NCI-H748 treated with DMSO at 0.1 percent for 48 hours (cell line): ENCODE measurements around the gene TMEM121.

ENCODE experiments used
- DNase-seq: peaks from one replicate; lab custom pipeline; 2025; lab: John Stamatoyannopoulos, UW

Gene TMEM121

GRCh38 chr14:105525861-105526775 lies at the start of gene TMEM121:
Gene TMEM121, plus strand, starts transcription at chr14:105526583. Its CDS starts 2,252 bp downstream, at chr14:105528835.
- DNase-seq, result no peak

- DNase-seq, result no peak
Observed at GRCh38 chr14:105476831-105477659, 49.3 kb upstream of the TMEM121 start.

DNA sequence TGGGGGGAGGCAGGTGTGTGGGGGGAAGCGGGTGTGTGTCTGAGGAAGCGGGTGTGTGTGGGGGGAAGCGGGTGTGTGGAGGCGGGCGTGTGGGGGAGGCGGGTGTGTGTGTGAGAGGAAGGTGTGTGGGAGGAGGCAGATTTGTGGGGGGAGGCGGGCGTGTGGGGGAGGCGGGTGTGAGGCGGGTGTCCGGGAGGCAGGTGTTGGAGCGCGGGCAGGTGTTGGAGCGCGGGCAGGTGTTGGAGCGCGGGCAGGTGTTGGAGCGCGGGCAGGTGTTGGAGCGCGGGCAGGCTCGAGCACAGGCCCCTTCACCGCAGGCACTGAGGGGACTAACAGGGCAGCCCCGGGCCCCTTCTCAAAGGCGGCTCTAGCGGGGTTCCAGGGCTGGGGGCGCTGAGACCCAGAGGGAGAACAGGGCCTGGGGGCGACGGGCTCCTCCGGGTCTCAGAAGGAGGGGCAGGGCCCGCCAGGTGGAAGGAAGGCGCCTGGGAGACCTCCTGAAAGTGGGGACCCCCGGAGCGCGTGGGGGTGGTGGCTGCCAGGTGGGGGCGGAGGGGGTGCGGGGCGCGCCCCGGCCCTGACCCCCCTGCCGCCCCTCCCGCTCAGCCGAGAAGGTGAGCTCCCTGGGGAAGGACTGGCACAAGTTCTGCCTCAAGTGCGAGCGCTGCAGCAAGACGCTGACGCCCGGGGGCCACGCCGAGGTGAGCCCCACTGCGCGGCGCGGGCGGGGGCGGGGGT lies 48.6 kb upstream of the TMEM121 start:
- no peak for DNase-seq

DNA sequence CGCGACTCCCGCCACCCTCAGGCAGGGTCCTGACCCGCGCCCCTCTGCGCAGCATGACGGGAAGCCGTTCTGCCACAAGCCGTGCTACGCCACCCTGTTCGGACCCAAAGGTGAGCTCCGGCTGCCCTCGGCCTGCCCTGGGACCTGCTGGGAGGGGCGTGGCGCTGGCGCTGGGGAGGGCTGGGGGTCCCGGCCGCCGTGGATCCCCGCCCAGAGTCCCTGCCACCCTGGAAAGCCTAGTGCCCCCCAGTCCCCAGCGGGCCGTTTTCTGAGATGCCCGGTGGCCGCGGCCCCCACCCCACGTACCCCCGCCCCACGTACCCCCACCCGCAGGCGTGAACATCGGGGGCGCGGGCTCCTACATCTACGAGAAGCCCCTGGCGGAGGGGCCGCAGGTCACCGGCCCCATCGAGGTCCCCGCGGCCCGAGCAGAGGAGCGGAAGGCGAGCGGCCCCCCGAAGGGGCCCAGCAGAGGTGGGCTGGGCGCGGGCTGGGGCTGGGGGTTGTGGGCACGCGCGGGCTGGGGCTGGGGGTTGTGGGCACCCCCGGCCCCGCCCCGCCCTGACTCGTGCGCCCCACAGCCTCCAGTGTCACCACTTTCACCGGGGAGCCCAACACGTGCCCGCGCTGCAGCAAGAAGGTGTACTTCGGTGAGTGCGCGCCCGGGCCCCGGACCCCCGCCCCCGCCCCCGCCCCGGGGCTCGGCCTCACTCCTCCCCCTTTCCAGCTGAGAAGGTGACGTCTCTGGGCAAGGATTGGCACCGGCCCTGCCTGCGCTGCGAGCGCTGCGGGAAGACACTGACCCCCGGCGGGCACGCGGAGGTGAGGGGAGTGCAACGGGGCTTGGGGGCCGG lies 47.8 kb upstream of the TMEM121 start:
- DNase-seq, result no peak

DNA sequence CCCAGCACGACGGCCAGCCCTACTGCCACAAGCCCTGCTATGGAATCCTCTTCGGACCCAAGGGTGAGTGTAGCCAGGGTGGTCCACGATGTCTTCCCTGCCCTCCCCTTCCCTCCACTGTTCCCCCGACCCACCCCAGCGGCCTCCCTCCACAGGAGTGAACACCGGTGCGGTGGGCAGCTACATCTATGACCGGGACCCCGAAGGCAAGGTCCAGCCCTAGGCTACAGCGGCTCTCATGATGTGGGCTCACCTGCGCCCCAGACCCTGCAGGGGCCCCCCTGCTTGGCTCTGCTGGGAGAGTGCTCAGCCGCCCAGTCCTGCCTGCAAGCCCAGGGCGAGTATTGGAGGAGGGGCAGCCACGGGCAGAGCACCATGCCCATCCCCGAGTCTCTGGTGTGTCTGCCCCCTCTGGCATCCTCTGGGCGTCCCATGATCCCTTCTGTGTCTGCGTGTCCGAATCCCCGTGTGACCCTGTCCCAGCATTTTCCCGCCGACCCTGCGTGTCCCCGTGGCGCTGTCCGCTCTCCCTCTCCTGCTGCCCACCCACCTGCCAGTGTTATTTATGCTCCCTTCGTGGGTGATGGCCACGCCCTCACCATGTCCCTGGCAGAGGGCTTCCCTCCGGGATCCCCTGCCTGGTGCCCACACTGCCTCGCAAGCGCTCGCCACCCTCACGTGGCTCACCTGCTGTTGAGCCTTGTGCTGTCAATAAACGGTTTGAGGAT lies 46.8 kb upstream of the TMEM121 start:
- no peak for DNase-seq

GRCh38 chr14:105480199-105480746 lies 46.1 kb upstream of the TMEM121 start:
- DNase-seq, result no peak

- DNase-seq, result peak; percentile 81
Observed at GRCh38 chr14:105480807-105481801, 45.3 kb upstream of the TMEM121 start.

GRCh38 chr14:105481886-105482457 lies 44.4 kb upstream of the TMEM121 start:
- peak; percentile 92 for DNase-seq

DNA sequence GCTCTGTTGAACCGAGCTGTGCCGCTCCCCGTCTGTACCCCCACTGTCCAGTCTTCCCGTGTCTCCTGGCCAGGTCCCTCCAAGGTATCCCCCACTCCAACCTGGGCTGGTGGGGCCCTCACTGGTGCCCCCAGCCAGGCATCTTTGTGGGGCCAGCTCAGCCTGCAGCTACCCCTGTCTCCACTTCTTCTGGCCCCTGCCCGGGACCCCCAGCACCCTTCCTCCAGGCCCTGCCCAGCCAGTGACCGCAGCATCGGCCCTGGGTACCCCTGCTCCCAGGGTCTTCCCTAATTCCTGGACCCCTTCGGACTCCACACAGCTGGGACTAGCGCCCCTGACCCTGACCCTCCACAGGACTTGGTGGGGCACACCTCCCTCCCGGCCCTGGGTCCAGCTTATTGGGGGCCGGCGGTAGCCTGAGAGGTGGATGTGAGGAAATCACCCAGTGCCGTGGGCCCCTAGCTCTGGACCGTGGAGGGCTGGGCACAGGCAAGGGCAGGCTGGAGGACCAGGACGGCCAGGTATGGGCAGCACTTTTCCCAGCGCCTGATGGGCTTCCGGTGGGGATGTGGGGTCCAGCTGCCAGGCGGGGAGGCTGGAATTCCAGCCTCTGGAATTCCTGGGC lies 43.8 kb upstream of the TMEM121 start:
- no peak for DNase-seq

- DNase-seq, result no peak
Observed at GRCh38 chr14:105483300-105484068, 42.9 kb upstream of the TMEM121 start.

DNA sequence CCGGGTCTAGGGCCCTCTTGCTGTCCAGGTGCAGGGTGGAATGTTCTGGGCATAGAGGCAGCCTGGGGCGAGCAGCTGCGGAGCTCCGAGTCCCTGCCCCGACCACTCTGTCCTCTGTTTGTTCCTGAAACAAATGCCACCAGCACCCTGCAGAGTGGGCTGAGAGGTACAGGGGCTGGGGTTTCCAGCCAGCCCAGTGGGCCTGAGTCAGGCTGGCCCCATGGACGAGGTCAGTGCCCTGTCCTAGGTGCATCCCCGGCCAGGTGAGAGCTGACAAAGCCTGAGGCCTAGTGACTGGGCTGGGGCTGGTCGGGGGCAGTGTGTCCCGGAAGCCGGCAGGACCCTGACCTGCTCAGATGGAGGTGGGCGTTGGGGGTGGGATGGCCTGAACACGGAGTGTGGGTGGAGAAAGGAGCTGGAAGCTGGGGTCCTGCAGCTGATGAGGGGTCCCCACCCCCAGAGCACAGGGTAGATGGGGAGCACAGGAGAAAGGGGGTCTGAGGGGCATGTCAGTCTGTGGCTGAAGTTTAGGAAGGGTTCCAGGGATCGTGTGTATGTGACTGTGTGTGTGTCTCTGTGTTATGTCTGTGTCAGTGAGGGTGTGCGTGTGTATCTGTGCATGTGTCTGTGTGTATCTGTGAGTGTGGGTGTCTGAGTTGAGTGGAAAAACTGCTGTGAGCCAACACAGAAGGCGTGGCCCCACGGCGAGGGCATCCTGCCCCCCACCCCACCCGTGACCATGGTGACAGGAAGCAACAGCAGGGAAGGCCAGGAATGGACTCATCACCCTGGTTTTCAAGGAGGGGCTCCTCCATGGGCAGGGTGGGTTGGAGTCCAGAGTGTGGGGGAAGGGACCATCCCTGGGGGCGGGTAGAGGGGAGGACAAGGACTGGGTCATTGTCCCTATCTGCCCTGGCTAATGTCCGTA lies 42.0 kb upstream of the TMEM121 start:
- DNase-seq, result no peak

GRCh38 chr14:105484997-105485393 lies 41.4 kb upstream of the TMEM121 start:
- no peak for DNase-seq

- DNase-seq, result no peak
Observed at GRCh38 chr14:105485739-105486162, 40.6 kb upstream of the TMEM121 start.

DNA sequence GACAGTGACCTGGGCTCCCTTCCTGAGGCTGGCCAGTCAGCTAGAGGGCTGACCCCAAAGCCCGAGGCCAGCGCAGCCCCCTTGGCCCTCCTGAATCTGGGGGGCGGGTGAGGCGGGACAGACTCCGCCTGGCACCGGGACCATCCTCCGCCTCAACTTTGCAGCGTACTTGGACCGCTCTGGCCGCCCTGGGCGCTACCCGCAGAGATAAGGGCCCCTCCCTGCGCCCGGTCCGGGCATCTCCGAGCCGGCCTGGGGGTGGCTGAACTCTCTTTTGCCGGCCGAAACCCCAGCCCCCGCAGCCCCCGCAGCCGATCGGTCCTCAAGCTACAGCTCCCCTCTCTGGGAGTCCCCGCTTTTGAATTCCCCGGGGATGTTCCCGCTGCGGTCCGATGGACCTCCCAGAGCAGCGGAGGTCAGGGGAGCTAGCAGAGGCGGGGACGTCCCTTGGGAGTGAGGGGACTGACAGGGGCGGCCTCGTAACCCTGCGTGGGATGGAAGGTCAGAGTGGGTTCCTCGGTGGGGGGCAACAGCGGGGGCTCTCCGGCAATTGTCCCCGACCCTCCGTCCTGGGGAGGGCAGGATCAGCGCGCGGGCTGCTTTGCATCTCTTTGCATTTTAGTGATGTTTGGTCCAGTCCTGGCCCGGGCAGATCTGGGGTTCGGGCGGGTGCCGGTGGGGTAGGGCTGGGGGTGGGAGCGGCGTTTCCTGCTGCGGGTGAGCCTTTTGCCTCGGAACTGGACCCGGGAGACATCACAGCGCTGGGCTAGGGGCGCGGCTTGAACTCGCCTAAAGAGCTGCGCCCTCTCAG lies 40.0 kb upstream of the TMEM121 start, which contains the start of gene CRIP1:
Gene CRIP1, plus strand, starts transcription at position 724 of the 811 bp plus-strand sequence. CDS start 374 bp downstream, outside the sequence.
- DNase-seq, result no peak

- peak; percentile 42 for DNase-seq
Observed at GRCh38 chr14:105486974-105487448, 39.4 kb upstream of the TMEM121 start.
